Retinal pigment epithelial cell (primary cell): Measurements from ENCODE around the gene MAGI2.
"Not testable (repeated sequence)": the region's sequence is repeated elsewhere in the genome, so short reads cannot be mapped to it uniquely, and the experiment has no call there.

Experiments
- DNase-seq: peaks from one replicate; pipeline ENCODE4 v3.0.0-alpha.2; 2010; ENCODE audit warnings: low read depth
- H3K4me3 ChIP-seq: 2 replicates; pipeline ENCODE4 v1.5.1; 2011; ENCODE audit warnings: mild to moderate bottlenecking, low read length, control low read depth, moderate library complexity
- CTCF ChIP-seq: conservative IDR thresholded peaks from 2 replicates; pipeline ENCODE4 v1.5.1; 2011; ENCODE audit warnings: low read depth, low read length, control low read depth, inconsistent platforms

The MAGI2 gene

DNA sequence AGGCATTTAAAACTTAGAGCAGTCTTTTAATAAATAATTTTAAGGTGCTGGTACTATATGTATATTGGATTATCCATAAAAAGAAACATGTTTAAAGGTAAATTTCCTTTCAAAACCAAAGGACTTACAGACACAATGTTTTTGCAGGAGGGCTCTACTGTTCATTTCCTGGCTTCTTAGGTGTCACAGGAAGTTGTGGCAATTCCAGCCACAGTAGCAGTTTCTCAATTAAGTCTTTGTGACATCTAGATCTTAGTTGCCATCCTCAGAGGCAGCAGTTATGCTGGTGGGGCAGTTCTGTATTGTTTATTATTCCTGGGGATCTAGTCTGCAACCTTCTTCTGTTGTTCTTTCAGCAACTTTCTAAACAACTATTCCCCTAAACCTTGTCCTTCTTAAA is 460.1 kb downstream of the MAGI2 start:
- TF ChIP-seq CTCF, result no peak
- no peak overlapping the region for H3K4me3 ChIP-seq
- no peak for DNase-seq

GRCh38 chr7:78985509-78985908 is 468.0 kb downstream of the MAGI2 start:
- TF ChIP-seq CTCF, result no peak
- no peak overlapping the region for H3K4me3 ChIP-seq
- DNase-seq, result no peak

DNA sequence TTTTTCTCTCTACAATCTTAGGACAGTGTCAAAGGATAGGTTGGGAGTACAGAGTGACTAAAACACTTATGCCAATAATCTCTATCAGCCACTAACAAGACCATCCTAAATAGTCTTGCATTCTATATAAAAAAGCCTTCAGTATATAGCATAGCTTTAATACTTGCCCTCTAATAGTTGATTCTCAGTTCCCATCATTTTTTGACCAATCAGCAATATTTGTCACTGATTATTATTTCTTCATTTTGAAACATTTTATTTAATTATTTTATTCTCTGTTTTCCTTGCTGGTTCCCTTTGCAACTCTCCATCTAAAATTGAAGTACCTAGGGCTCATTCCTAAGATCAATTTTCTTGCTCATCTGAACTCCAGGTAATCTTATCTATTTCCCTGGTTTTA is 470.0 kb downstream of the MAGI2 start:
- no peak for TF ChIP-seq CTCF
- no peak for DNase-seq

DNA sequence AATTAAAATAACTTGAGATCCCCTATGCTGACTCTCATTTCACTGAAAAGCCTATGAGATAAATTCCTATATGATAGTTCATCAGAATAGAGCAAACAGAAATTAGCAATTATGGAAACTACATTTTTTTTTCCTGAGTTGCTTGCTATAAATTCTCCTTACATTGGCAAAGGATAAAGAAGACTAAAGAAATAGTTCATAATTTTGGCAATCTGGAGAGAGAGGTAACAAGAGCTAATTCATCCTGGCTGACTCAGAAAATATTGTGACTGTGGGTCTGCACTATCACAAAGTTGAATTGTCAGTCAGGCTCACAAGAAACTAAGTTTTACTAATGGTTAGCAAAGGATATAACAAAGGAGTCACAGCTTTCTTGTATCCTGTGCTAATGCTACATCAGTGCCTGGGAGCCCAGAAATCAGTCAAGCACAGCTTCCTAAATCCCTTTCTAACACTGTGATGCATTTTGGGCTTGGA is 483.0 kb downstream of the MAGI2 start:
- no peak overlapping the region for H3K4me3 ChIP-seq
- DNase-seq, result no peak
- no peak for TF ChIP-seq CTCF

More for the DNA sequence above, 470.0 kb downstream of the MAGI2 start:
- H3K4me3 ChIP-seq, result no peak overlapping the region

DNA sequence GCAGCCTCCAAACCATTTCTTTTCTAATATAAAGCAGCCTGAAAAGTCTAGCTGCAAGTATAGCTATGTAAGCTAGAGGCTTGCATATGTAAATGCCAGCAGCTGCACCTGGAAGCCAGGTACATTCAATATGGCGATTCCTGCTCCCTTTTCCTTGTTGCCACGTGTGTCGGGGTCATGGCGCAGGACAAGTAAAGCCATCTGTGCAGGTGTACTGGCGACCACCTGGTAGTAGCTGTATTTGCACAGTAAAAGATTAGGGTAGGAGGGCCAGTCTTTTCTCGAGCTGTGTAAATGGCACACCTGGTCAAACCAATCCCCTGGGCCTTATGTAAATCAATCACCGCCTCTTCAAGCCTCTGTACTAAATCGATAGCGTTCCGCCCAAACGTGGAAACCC is 484.5 kb downstream of the MAGI2 start:
- no peak overlapping the region for H3K4me3 ChIP-seq
- no peak for DNase-seq
- TF ChIP-seq CTCF, result no peak

GRCh38 chr7:78967561-78967960 is 485.9 kb downstream of the MAGI2 start:
- not testable (repeated sequence) for H3K4me3 ChIP-seq, DNase-seq

GRCh38 chr7:78967046-78967445 is 486.4 kb downstream of the MAGI2 start:
- no peak overlapping the region for H3K4me3 ChIP-seq
- TF ChIP-seq CTCF, result no peak
- DNase-seq, result no peak

DNA sequence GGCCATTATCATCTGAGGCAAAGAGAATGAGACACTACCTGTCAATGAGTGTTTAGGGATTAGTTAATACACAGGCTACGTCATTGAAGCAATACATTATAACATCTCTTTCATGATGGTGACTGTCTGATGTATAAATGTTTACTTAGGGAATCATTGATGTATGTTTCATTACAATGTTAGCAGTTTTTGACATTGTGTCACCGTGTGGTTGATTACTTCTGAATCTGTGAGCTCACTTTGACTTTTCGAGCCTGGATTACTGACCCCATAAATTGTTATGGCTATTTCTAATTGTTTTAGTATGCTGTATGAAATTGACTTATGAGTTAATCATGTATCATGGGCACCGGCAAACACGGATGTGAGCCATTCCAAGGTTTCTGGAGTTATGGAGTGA is 494.0 kb downstream of the MAGI2 start:
- no peak for DNase-seq
- no peak for TF ChIP-seq CTCF
- no peak overlapping the region for H3K4me3 ChIP-seq
